HG02763 (cell line): ENCODE measurements around the gene ATE1.

Experiments used
- ATAC-seq: cut with Tn5 transposase; IDR thresholded peaks from one replicate; pipeline ENCODE4 v1.9.1; 2021; ENCODE audit warnings: mild to moderate bottlenecking, moderate library complexity; ENCODE audit not compliant: unreplicated experiment

Gene ATE1

GRCh38 chr10:121880895-121881294 lies 46.9 kb downstream of the ATE1 start:
- no peak for ATAC-seq

GRCh38 chr10:121879476-121879875 lies 48.4 kb downstream of the ATE1 start:
- ATAC-seq, result no peak

GRCh38 chr10:121873236-121873635 lies 54.6 kb downstream of the ATE1 start:
- ATAC-seq, result no peak

GRCh38 chr10:121870413-121870812 lies 57.4 kb downstream of the ATE1 start:
- no peak for ATAC-seq

GRCh38 chr10:121865554-121865953 lies 62.3 kb downstream of the ATE1 start:
- ATAC-seq, result no peak

- no peak for ATAC-seq
Measured at GRCh38 chr10:121864653-121865052, 63.2 kb downstream of the ATE1 start.

- no peak for ATAC-seq
Measured at GRCh38 chr10:121864168-121864567, 63.7 kb downstream of the ATE1 start.

- ATAC-seq, result no peak
Measured at GRCh38 chr10:121862649-121863048, 65.2 kb downstream of the ATE1 start.

- no peak for ATAC-seq
Measured at GRCh38 chr10:121862042-121862441, 65.8 kb downstream of the ATE1 start.

- no peak for ATAC-seq
Measured at GRCh38 chr10:121860810-121861209, 67.0 kb downstream of the ATE1 start.

GRCh38 chr10:121854809-121855445 lies 72.9 kb downstream of the ATE1 start:
- no peak for ATAC-seq

GRCh38 chr10:121853950-121854349 lies 73.9 kb downstream of the ATE1 start:
- ATAC-seq, result no peak

GRCh38 chr10:121851786-121852185 lies 76.0 kb downstream of the ATE1 start:
- ATAC-seq, result no peak

- no peak for ATAC-seq
Measured at GRCh38 chr10:121848082-121848481, 79.7 kb downstream of the ATE1 start.

GRCh38 chr10:121846555-121846954 lies 81.3 kb downstream of the ATE1 start:
- ATAC-seq, result no peak

- ATAC-seq, result no peak
Measured at GRCh38 chr10:121845044-121845784, 82.6 kb downstream of the ATE1 start.

GRCh38 chr10:121844537-121844936 lies 83.3 kb downstream of the ATE1 start:
- no peak for ATAC-seq

GRCh38 chr10:121843379-121843778 lies 84.5 kb downstream of the ATE1 start:
- ATAC-seq, result no peak

- ATAC-seq, result no peak
Measured at GRCh38 chr10:121841862-121842261, 86.0 kb downstream of the ATE1 start.

GRCh38 chr10:121838931-121839330 lies 88.9 kb downstream of the ATE1 start:
- no peak for ATAC-seq

- no peak for ATAC-seq
Measured at GRCh38 chr10:121838149-121838548, 89.7 kb downstream of the ATE1 start.

- no peak for ATAC-seq
Measured at GRCh38 chr10:121836171-121836570, 91.7 kb downstream of the ATE1 start.

GRCh38 chr10:121835376-121835775 lies 92.5 kb downstream of the ATE1 start:
- ATAC-seq, result no peak
